ENCODE measurements around the gene SLC26A6. TPM values are rescaled to one million over a fixed set of nuclear protein-coding genes. Genes with fewer than 3 reads are reported as not detected.

SLC26A6 gene
- total RNA-seq, 1 donor from 2014 or later: 28.1 TPM

DNA sequence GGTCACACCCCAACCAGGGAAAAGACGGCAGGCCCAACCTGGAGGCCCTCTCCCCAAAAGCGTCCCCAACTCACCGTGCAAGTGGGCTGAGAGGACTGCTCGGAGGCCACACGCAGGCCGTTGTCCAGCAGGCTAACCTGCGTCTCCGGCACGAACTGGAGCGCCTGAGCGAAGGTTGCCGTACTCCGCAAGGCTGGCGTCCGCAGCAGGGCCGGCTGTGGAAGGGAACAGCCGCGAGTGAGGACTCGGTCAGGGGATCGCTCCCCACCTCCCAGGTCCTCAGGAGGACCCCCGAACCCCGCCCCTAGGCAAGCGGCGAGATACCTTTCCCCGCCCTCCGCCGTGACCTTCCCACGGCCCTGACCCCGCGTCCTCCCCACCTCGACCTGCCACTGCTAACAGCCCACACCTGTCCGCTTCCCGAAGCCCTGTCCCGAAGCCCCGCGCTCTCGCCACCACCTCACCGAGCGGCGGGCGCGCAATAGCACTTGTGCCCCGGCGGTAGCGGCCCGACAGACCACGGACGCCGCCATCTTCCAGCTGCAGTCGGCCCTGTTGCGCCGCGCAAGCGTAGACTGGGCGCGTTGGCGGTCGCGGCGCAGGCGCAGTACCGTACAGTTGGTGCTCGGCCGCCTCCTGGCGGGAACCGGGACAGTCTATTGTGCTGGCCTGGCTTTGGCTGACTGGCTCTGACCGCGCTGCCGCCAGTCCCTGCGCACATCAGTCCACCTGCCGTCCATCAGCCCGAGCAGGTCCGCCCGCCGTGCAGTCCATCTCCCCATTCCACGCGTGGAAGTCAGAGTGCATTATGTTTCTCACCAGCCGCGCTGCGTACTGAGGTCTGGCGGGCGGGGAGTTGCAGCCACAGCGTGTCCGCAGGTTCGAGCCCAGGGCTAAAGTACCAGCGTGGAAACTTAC, 25.9 kb downstream of the SLC26A6 start, which contains the start of gene UQCRC1:
Gene UQCRC1, minus strand, starts transcription at position 559 of the 918 bp plus-strand sequence. Its CDS starts 26 bp downstream, at position 533.
- Histone ChIP-seq H3K36me3 (peaks cover 16 to 20% of the 10 kb centered on the region in 2 donors), H3K4me1 (peaks cover 5 to 15% of the 10 kb centered on the region in 2 donors), H3K4me3 (peak within 1 kb of the TSS; percentile 65 to 92), H3K9me3 (no peaks in the 10 kb centered on the region), H3K27me3 (no peaks in the 10 kb centered on the region), H3K27ac (peak within 1 kb of the TSS; percentile 80 to 84)
- intact Hi-C loops (cut with DNase I): loop anchor here (1.0 to 2.0 kb wide), 3 partner anchors 26 to 53 kb away; partner anchors contain the start of genes PFKFB4 and SLC26A6
- TF ChIP-seq, protein P1, sequence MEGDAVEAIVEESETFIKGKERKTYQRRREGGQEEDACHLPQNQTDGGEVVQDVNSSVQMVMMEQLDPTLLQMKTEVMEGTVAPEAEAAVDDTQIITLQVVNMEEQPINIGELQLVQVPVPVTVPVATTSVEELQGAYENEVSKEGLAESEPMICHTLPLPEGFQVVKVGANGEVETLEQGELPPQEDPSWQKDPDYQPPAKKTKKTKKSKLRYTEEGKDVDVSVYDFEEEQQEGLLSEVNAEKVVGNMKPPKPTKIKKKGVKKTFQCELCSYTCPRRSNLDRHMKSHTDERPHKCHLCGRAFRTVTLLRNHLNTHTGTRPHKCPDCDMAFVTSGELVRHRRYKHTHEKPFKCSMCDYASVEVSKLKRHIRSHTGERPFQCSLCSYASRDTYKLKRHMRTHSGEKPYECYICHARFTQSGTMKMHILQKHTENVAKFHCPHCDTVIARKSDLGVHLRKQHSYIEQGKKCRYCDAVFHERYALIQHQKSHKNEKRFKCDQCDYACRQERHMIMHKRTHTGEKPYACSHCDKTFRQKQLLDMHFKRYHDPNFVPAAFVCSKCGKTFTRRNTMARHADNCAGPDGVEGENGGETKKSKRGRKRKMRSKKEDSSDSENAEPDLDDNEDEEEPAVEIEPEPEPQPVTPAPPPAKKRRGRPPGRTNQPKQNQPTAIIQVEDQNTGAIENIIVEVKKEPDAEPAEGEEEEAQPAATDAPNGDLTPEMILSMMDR (IDR thresholded peaks at IDR 0.05): peak; percentile 81 to 95 (median 86)
- DNase-seq (ENCODE audit: low spot score in 2 of 2): peak; percentile 67 to 96

DNA sequence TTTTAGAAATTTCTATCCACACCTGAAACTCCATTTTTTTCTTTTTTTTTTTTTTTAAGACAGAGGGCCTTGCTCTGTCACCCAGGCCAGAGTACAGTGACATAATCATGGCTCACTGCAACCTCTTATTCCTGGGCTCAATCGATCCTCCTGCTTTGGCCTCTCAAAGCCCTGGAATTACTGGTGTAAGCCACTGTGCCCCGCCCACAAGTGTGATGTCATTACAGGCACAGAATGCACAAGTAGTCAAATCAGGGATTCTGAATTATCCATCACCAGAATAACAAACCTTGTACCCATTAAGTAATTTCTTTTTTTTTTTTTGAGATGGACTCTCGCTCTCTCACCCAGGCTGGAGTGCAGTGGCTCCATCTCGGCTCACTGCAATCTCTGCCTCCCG, 27.7 kb downstream of the SLC26A6 start:
- intact Hi-C loops (cut with DNase I): no loop called here
- Histone ChIP-seq H3K4me3 (peak overlapping the region in 1 of 2 donors; percentile 92), H3K4me1 (peaks cover 5 to 15% of the 10 kb centered on the region in 2 donors), H3K27ac (no peak overlapping the region), H3K9me3 (no peaks in the 10 kb centered on the region), H3K36me3 (peaks cover 35 to 38% of the 10 kb centered on the region in 2 donors), H3K27me3 (no peaks in the 10 kb centered on the region)
- TF ChIP-seq, protein P1 (IDR thresholded peaks at IDR 0.05): no peak
- no peak for DNase-seq (ENCODE audit: low spot score in 2 of 2)

DNA sequence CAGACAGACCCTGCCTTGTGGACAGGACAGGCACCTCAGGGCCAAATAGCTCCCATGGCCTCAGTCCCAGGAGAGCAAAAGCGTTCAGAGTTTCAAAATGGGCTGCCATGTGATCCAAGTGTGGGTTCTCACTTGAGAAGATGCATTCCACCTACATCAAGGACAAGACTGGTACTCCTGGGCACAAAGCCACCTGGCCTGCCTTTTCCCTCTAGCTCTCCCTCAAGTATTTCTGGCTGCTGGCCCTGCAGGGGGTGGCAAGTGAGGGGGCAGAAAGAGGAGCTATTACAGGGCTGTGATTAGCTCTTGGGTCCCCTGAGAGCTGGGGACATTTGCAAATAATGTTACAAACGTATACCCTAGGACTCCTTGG, 33.7 kb downstream of the SLC26A6 start:
- intact Hi-C loops (cut with DNase I): no loop called here
- Histone ChIP-seq H3K36me3 (peaks cover 70 to 82% of the 10 kb centered on the region in 2 donors), H3K27ac (peak overlapping the region; percentile 29 to 94), H3K9me3 (no peaks in the 10 kb centered on the region), H3K27me3 (no peaks in the 10 kb centered on the region), H3K4me1 (peaks cover 17 to 30% of the 10 kb centered on the region in 2 donors), H3K4me3 (no peak overlapping the region)
- no peak for DNase-seq (ENCODE audit: low spot score in 2 of 2)
- TF ChIP-seq, protein P1 (IDR thresholded peaks at IDR 0.05): no peak

DNA sequence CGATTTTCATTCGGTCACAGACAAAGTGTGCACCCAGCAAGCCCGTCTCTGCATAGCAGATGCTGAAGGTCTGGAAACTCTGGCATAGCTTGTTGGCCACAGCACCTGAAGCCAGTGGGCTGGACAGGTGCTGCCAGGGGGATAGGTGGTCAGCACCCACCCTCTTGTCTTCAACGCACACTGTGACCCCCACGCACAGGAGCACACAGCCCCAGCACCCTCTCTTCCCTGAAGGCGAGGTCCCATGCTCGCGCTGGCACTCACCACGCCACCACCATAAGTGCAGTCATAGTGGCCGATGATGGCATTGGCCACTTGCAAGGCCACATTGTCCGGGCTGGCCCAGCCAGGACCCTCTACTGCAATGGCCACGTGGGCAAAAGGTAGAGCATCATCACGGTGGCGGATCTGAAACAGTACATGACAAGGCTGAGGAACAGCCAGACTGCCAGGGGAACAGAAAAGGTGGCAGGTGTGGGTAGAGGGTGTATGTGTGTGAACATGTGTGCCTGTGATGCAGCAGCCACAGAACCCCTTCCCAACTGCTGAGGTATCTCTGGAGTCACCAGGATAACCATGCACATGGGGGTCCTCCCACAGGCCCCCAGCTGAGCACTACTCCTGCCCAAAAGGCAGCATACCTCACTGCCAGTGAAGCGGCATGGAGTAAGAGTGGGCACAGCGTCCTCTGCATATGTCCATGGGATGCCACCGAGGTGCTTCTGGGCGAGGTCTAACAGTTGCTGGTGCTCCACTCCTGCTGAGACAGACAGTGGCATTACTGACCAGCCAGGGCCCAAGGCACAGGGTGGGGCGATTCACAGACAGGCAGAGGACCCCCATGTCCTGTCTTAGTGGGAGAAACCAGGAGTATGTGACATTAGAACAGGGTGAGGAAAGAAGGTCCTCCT, 34.3 kb downstream of the SLC26A6 start:
- intact Hi-C loops (cut with DNase I): no loop called here
- no peak for DNase-seq (ENCODE audit: low spot score in 2 of 2)
- Histone ChIP-seq H3K9me3 (no peaks in the 10 kb centered on the region), H3K4me3 (no peak overlapping the region), H3K27ac (peak overlapping the region; percentile 94 to 95), H3K36me3 (peaks cover 70 to 78% of the 10 kb centered on the region in 2 donors), H3K4me1 (peaks cover 19 to 34% of the 10 kb centered on the region in 2 donors), H3K27me3 (no peaks in the 10 kb centered on the region)
- TF ChIP-seq, protein P1 (IDR thresholded peaks at IDR 0.05): no peak
